DND-41 (cell line): Measurements from ENCODE around the gene EIF3A.

Experiments used
- EZH2 ChIP-seq: IDR thresholded peaks from 3 replicates; pipeline ENCODE4 v1.6.1; 2012; ENCODE audit warnings: borderline replicate concordance, low read depth, mild to moderate bottlenecking, moderate library complexity, low read length, inconsistent platforms; ENCODE audit not compliant: severe bottlenecking
- TF ChIP-seq, protein P1 (sequence below): IDR thresholded peaks from 2 replicates; pipeline ENCODE4 v1.5.1; 2012; ENCODE audit warnings: borderline replicate concordance, low read length, moderate library complexity, mild to moderate bottlenecking; ENCODE audit not compliant: poor library complexity, severe bottlenecking; ENCODE audit errors: extremely low read depth

DNA sequence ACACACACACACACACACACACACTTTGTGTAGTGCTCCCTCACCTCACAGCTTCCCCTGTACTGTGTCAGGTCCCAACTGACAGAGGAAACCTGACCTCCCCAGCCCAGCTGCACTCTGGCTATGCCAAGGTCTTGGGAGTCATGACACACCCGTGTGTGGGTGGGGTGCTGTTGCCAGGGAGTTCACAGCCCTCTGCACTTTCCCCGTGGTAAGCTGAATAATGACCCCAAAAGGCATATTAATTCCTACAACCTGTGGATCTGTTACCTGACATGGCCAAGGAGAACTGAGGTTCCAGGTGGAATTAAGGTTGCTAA is 60.0 kb downstream of the EIF3A start:
- TF ChIP-seq, protein P1, sequence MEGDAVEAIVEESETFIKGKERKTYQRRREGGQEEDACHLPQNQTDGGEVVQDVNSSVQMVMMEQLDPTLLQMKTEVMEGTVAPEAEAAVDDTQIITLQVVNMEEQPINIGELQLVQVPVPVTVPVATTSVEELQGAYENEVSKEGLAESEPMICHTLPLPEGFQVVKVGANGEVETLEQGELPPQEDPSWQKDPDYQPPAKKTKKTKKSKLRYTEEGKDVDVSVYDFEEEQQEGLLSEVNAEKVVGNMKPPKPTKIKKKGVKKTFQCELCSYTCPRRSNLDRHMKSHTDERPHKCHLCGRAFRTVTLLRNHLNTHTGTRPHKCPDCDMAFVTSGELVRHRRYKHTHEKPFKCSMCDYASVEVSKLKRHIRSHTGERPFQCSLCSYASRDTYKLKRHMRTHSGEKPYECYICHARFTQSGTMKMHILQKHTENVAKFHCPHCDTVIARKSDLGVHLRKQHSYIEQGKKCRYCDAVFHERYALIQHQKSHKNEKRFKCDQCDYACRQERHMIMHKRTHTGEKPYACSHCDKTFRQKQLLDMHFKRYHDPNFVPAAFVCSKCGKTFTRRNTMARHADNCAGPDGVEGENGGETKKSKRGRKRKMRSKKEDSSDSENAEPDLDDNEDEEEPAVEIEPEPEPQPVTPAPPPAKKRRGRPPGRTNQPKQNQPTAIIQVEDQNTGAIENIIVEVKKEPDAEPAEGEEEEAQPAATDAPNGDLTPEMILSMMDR, result no peak
- no peak for TF ChIP-seq EZH2
